ENCODE measurements around the gene TICRR.

Gene TICRR

GRCh38 chr15:89633585-89633984, 58.3 kb downstream of the TICRR start:
- no peak for TF ChIP-seq CTCF (IDR thresholded peaks at IDR 0.05)

- no peak for TF ChIP-seq CTCF (IDR thresholded peaks at IDR 0.05)
Measured at GRCh38 chr15:89640245-89640644, 65.0 kb downstream of the TICRR start.

GRCh38 chr15:89641053-89641452, 65.8 kb downstream of the TICRR start:
- TF ChIP-seq CTCF (IDR thresholded peaks at IDR 0.05): no peak

GRCh38 chr15:89642106-89642505, 66.8 kb downstream of the TICRR start:
- no peak for TF ChIP-seq CTCF (IDR thresholded peaks at IDR 0.05)

- TF ChIP-seq CTCF (IDR thresholded peaks at IDR 0.05): no peak
Measured at GRCh38 chr15:89645680-89646079, 70.4 kb downstream of the TICRR start.

- TF ChIP-seq CTCF (IDR thresholded peaks at IDR 0.05): no peak
Measured at GRCh38 chr15:89646416-89647141, 71.3 kb downstream of the TICRR start.

- peak; percentile 95 for TF ChIP-seq CTCF (IDR thresholded peaks at IDR 0.05)
Measured at GRCh38 chr15:89647191-89647851, 72.1 kb downstream of the TICRR start.

Data from LNCAP (cell line).